Inflammatory macrophage (primary cell): ENCODE results near the gene PTAR1.
A peak's percentile ranks its signal among the peaks of the same experiment; 100 is the strongest.

ENCODE experiments used
- DNase-seq, 2 donors: peaks; one replicate each; pipeline ENCODE4 v3.0.0-alpha.2; 2020 to 2022

The PTAR1 gene

DNA sequence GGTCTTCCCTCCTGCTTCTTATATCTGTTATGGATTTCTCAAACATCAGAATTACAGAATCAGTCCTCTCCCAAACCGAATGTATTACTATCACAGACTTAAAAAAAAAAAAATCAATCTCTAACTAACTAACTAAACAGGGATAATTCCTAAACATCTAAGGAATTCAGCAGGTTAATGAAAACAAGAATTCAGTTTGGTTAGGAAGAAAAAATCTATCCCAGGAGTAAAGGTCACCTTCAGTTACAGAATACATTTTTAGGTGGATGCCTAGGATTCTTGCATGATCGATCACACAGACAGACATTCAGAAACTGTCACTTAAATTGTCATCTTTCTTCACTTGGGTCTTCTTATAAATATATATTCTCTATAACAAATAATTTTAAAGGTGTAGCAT, 11.5 kb downstream of the PTAR1 start:
- no peak for DNase-seq

DNA sequence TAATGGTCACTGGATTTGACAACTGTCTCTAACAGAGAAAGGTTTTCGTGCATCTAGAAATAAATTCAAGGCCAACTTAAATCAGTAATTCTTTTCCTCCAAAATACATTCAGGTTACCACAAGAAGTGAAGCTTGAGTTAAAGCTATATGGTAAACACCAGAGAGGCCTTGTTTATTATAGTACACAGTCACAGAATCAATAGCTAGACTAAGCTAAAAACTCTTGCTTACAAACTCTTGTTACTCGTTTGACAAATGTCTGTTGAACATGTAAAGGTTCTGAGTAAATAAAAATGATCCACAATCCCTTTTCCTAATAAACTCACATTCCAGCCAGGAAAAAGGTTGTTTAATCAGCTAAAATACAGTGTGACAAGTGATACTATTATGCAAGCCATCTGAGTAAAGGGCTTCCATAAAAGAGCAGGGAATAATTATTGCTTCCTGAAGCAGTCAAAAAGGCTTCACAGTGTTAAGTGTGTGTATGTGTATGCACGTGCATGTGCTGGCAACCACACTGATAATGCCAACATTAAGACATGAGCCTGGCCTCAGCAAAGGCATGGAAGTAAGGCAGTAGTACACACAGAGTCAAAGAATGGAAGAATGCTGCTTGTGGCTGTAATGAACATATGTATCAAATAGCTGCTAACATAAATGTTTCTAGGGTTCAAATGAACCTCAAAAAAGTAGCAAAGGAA, 12.8 kb downstream of the PTAR1 start:
- DNase-seq, result no peak

DNA sequence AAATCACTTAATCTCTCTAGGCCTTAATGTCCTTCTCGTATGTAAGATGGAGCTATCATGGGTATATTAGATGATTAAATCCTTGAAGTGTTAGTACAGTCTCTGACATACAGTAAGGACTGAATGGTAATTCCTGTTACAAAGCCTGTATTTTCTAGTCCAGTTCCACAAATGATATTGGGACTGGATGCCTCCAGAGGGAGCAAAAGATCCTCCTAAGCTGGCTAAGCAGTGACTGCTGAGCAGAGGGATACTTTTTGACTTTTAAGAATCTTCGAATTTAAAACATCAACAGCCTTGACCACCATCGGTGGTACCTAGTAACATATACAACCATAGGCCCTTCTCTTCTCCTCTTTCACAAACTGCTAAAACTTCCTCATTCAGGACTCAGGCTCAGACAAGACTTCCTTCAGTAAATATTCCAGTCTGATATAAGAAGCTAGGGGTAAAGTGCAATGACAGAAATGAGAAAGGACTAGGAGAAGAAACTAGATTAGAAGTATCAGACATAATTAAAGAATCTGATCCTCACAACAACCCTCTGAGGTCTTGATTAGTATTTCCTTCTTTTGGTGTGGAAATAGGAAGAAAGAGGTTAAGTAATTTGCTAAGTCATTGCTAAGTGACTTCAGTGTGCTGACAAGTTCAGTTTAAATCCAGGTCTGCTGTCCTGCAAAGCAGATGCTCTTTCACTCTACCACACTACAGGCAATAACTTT, 13.9 kb downstream of the PTAR1 start:
- DNase-seq, result peak; percentile 48 to 56

DNA sequence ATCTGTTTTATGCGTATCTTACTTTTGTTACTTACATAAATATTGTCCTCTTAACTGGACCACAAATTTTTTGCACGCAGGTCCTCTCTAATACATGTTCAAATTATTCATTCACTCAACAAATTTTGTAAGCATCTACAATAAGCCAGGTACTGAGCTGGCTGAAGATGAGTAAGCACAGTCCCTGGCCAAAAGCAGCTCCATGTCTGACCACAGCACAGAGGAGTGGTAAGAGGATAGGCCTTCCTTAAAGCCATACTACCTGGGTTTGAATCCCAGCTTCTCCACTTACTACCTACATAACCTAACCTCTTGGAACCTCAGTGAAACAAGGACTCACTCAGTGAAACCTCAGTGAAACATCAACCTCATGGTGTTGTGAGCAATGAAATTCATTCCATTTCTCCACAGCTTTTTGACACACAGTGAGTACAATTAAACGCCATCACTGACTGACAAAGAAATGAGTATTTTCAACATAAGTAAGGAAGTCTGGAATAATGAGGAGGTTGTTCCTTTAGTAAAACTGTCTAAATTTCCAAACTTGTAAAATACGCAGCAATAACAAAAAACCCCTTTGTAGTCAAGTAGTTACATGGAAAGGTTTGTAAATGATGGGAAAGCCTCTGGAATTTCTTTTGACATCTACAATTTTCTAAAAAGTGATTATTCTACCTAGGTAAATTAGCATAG, 15.0 kb downstream of the PTAR1 start:
- no peak for DNase-seq

DNA sequence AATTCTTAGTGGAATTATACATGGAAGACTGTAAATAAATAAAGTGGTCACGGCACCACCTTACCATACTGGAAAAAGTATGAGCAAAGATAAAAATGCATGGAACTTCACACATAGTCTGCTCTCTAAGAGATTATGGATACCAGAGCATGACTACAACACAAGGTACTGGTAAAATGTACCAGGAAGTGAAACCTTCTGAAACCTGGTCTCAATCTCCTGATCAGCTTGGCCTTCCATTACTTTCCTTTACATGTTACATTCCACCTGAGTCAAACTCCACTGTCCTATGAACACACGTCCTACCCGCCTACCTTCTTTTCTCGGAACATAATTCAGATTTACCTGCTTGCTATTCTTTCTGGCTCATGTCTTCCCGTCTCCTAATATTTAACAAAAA, 15.9 kb downstream of the PTAR1 start:
- DNase-seq, result no peak

DNA sequence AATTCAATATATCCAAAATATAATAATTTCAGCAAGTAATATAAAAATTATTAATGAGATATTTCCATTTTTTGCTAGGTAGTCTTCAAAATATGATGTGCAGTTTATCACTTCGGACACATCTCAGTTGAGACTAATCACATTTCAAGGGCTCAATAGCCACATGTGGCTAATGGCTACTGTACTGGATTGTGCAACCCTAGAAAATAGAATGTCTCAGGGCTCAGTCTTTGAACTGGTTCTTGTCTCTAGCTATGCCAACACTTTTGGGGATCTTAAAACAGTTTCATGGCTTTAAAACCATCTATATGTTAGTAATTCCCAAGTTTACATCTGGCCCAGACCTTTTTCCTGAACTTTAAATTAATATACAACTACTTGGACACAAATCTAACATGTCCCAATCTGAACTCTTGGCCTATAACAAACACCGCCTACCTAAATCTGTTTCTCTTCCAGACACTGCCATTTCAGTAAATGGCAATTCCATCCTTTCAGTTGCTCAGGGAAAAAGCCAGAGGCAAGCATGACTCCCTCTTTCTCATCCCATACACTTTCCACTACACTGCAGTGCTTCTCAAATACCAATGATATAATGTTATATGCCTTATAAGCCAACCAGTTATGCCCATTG, 18.8 kb downstream of the PTAR1 start:
- no peak for DNase-seq

DNA sequence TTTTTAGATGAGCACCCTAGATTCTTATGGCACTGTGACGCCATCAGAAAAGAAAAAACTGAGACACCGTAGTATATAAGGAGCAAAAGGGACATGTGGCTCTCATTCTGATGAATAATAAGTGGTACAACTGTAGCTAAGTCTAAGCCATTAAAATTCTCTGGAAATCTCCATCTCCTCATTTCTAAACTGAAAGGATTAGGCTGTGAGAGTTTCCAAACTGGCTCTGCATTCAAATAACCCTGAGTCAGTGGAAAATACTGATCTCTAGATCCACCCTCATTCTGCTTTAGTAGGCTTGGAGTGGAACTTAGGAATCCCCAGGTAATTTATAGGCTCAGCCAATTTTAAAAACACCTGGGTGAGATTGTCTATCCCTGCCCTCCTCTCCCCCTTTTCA, 28.5 kb downstream of the PTAR1 start:
- no peak for DNase-seq

DNA sequence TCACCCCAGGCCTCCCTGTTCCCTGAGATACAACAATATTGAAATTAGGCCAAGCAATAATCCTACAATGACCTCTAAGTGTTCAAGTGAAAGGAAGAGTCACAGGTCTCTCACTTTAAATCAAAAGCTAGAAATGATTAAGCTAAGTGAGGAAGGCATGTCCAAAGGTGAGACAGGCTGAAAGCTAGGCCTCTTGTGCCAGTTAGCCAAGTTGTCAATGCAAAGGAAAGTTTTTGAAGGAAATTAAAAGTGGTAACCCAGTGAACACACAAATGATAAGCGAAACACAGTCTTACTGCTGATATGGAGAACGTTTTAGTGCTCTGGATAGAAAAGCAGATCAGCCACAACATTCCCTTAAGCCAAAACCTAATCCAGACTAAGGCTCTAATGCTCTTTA, 39.8 kb downstream of the PTAR1 start:
- DNase-seq, result no peak

DNA sequence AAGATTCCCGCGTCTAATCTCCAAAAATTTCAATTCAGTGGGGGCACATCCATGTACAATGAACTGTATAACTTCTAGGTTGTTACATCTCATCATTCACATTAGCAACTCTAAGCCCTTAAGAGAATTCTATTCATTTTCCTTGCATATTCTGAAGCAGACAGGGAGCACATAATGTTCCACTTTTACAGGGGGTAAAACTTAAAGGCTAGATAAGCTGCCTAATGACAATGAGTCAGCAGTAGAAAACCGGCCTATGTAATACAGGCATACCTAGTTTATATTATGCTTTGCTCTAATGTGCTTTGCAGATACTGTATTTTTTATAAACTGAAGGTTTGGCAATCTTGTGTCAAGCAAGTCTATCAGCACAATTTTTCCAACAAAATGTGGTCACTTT, 40.4 kb downstream of the PTAR1 start:
- no peak for DNase-seq

DNA sequence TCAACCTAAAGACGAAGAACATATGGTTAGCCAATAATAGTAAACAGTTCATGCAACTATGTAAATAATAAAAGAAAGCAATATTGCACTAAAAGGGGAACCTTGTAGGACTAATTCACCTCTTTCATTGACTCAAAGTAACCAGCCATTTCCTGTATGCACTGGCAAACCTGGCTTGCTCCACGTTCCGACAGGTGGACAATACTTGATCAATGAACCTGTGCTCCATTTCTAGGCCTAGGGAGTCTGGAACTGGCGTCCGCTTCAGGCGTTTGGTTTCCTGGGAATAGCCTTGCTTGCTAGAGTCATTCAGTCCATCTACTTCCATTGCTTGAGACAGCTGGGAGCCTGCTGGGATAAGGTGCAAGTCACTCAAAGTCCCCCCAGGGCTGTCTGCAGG, 41.6 kb downstream of the PTAR1 start:
- no peak for DNase-seq

DNA sequence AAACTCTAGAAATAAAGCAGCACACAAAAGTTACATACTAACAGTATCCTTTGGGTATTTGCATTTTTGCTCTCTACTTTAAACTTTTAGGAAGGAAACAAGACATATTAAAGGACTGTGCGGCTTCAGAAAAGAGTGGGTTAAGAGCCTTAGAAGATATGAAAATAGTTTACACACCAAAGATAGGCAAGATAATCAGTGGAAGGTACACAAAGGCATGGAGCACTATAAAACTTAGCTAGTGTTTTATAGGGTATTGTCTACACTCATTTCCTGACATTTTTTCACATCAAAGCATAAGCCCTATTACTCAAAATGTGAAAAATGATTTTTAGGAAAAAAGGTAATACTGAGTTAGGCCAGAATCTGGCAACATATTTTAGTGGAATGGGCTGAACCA, 44.0 kb downstream of the PTAR1 start:
- no peak for DNase-seq

DNA sequence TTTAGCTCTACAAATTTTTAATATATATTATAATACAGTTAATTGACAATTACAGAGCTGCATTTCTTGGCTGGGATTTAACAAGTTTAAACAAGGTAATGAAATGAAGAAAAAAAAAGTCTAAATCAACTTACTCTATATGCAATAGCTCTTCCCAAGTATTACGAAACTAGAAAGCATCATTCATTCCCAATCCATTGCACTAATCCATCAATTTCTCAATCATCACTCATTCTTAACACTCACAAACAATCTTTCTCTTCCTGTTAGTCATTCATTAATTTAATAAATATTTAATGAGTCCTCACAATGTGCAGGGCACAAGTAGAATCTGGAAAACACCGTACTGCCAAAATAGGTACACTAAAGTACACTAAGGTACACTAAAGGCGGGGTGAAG, 44.7 kb downstream of the PTAR1 start:
- DNase-seq, result no peak

DNA sequence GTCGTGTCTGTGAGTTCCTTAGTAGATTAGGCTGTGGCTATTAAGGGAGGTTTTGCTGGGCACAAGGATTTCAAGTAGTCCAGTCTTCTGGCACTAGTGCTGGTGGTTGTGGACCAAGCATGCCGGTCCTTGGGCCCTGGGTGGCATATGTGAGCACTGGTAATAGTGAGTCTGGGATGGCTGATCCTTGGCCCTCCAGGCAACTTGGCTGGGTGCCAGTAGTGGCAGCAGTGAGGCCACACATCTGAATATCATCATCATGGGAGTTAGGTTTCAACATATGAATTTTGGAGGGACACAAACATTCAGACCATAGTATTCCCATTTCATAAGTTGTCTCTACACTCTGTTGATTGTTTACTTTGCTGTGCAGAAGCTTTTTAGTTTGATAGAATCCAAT, 62.3 kb downstream of the PTAR1 start:
- no peak for DNase-seq

DNA sequence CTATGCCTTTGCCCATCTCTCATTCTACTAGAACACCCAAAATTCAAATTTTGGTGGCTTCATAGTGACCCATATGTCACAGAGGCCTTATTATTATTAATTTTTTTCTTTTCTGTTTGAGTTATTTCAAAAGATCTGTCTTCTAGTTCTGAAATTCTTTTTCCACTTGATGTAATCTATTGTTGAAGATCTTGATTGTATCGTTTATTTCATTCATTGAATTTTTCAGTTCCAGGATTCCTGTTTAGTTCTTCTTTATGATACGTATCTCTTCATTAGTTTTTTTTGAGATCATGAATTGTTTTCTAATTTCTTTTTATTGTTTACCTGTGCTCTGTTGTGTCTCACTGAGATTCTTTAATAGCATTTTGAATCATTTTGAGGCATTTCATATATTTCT, 63.0 kb downstream of the PTAR1 start:
- DNase-seq, result no peak

DNA sequence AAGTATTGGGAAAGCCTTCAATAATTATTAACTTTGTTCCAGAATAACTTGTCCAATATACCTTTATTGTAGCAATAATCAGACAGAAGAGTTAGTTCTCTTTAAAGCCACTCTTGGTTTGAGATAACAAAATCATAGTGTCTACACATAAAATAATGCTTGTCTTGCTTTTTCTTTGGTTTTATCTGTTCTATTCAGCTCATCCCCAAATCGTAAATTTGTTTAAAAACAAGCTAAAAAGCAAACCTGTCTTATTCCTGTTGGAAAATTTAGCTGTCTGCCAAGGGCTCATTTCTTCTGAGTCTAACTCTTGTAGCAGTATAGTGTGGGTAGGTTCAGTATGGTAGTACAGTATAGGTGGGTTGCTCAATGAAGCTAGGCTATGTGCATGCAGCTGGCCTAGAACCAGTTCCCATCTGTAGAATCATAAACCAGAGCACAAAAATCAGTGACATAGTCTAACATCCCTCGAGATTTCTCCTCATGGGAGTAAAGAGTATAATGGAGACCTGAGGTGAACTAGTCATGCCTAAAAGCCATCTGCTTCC, 69.7 kb downstream of the PTAR1 start:
- DNase-seq, result no peak

DNA sequence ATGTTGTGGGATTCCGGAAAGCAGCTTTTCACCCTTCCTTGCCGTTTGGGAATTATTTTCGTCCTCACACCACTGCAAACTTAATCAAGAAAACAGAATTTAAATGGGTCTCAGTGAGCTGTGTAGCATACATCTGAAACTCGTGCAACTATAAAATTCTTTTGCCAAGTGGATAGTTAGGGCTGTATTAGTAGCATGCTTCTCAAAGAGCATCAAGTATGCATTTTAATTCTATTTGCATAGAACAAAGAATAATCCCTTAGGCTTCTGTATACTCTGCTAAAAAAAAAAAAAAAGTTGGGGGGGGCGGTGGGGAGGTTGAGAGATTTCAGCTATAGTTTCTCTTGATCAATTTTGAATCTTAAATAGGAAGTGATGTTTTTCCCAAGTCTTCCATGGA, 75.9 kb downstream of the PTAR1 start:
- DNase-seq, result no peak

DNA sequence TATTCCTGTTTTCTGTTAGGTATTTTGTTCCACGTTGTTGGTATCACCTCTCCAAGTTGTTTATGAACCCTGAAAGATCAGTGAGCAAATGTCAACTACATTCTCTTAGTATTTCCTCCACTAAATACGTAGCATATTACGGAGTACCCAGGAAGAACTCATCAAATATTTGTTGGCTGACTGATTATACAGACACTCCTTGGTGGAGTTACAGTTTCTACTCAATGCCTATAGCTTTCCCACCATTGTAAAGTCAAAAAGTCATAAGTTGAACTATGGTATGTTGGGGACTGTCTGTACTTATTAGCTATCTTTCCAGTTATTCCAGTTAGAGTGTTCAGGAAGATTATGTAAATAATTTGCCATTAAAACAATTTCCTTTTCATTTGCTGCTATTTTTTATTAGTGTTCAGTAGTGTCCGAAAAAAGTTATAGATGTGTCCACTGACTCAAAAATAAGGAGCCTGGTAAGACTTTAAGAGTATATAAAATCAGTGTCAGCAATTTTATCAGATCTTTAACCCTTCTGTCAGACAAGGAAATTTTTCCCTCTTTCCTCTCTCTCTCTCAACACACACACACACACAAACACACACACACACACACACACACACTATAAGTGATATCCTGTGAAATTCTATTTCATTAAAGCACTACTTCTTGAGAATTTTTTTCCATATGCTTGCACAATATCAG, 80.8 kb downstream of the PTAR1 start:
- no peak for DNase-seq

DNA sequence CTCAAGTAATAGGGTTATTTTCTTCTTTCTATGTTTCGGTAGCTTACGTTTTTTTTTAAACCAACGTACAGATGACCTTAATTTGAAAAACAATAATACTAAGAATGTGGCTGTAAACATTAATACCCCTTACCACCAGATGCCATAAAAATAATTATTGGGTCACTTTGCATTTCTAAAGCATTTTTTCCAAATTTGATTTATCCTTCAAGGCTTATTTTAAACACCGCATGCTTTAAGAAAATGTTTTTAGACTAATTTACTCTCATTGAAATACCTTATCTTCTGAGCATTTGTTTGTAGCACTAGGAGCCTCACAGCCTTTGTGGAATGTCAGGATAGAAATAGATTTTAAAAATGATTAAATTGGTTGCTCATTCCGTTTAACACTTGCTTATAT, 81.9 kb downstream of the PTAR1 start:
- no peak for DNase-seq

DNA sequence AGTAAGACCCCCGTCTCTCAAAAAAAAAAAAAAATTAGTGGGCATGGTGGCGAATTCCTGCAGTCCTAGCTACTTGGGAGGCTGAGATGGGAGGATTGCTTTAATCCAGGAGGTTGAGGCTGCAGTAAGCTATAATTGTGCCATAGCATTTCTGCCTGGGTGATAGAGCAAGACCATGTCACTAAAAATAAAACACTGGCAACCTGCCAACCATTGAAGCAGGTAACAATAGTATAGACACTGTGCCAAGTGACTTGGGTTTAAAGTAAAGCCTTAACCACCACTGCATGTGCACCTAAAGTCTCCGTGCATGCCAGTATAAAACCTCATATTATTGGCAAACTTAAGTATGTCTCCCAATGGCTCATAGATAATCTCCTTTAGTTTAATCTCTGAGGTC, 84.2 kb downstream of the PTAR1 start:
- DNase-seq, result no peak

DNA sequence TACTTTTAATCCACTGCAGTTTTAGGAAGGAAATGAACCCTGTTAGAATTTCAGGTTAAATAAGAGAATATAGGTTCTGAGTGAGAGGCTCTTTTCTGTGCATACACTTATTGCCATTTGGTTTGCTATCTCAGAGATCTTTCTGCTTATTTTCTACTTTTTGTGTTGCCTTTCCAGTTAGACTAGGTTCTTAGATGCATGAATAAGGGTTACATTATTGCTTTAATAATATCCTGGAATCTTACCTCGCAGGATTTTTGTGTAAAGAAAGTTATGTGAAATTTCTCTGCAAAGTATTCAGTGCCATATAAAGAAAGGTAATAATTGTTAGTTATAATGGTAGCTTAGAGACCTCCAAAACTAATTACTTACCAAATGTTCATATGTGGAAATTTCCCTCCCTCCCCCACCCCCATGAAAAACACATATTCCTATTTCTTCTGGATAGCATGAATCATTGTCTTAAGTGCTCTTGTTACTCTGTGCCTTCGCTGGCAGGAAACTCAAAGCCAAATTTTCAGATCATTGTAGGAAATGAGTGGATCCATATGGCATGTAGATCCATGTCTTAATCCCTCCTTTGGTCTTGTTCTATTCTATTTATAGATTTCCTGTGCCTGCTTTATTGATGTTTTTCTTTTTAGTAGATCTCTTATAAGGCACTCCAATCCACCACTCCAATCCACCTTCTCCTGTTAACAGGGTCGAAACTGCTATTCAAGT, 84.9 kb downstream of the PTAR1 start:
- no peak for DNase-seq

DNA sequence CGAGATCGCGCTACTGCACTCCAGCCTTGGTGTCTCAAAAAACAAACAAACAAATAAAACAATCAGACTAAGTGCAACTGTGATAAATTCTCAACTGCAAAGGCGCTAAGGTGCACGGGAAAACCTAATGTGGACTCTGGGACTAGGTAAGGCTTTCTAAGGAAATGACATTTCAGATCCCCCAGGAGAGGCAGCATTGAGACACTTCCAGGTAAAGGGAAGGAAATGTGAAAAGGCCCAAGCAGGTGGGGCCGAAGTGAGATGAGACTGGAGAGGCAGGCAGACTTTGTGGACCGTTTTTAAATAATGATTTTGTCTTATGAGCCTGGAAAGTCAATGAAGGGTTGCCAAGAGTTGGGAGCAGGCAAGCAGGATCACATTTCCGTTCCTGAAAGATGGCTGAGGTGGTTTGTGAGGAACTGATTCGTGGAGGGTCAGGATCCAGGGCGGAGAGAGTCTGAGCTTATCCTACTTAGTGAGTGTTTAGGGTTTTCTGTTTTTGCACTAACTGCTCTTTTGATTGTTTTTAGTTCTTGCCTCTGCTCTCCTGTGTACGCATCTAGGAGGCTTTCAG, 85.6 kb downstream of the PTAR1 start:
- no peak for DNase-seq

DNA sequence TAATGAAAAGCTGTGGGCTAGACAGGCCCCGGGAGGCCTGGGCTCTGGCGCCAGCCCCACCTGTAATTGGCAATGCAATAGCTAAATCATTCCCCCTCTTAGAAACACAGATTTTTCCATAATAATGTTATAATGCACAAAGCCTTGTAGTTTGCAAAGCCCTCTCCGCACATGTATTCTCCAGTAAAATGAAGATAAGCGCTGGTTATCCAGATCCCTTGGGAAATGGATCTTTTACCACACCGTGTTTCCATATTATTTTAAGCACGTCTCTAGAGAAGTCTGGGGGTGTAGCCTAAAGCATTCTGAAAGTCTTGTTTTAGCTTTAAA, 86.5 kb downstream of the PTAR1 start:
- DNase-seq, result no peak
